Dermis microvascular lymphatic vessel endothelial cell (primary cell): Measurements from ENCODE around the gene LRRC61. TPM values are rescaled to one million over a fixed set of nuclear protein-coding genes. Genes with fewer than 3 reads are reported as not detected.

ENCODE experiments used
- DNase-seq, 2 donors: peaks; one replicate each; pipeline versions ENCODE4 v3.0.0 to v3.0.0-alpha.2; 2010; ENCODE audit warnings: low read depth in 2 of 2
- total RNA-seq: library from RNA; depleted of rRNA; stranded (reverse); fragments of >200 nt; gene quantifications from 2 replicates; pipeline ENCODE4 v1.2.1, GENCODE V29; 2014

Gene LRRC61
- total RNA-seq, 1 donor from 2014 or later: 3.7 TPM

DNA sequence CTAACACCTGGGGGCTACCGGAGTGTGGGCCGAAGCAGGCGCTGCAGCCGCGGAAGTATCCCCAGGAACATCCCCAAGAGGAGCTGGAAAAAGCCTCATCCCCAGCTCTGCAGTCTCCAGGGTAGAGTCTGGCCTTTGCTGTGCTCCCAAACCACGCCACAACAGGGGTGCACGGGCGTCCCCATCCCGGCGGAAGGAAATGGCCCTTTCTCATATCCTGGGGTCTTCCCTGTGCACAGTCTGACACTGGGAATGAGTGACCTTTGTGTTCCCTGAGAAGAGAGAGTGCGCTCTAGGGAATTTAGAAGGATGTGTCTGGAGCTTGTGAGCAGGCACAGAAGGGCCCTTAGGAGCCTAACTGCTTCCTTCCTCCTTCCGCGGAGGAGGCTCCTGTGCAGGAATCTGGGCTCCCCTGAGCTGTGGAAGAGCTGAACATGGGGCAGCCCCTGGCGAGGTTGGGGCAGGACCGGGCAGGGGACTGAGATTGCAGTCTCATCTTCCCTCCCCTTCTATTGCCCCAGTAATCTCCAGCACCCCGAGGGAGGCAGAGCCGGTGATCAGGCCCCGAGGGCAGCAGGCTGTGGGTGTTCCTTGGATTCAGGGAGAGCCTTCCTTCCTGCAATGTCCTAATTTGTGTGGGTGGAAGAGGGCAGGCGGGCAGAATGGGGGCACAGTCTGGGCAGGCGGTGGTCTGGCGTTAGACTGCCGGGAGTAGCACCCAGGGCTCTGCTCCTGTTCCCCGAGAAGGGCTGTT is 46.8 kb downstream of the LRRC61 start:
- DNase-seq: peak in 1 of 2 donors; percentile 17

DNA sequence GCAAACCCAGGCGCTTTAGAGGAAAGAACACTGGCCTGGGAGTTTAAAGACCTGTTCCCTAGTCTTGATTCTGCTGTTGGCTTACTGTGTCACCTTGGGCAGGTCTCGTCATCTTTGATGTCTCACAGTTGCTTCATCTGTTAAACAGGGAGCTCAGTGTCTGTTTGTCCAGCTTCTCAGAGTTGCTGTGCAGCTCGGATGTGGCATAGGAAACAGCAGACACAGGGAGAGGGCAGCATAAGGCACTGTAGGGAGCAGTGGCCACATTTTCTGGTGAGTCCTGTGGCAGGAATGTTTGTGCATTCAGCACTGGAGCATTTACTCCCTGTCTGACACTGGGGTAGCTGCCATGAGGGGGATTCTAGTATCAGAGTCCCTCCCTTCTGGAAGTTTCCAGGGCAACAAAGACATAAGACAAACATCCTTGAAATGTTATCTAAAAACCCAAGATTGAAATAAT is 47.5 kb downstream of the LRRC61 start:
- DNase-seq: no peak

DNA sequence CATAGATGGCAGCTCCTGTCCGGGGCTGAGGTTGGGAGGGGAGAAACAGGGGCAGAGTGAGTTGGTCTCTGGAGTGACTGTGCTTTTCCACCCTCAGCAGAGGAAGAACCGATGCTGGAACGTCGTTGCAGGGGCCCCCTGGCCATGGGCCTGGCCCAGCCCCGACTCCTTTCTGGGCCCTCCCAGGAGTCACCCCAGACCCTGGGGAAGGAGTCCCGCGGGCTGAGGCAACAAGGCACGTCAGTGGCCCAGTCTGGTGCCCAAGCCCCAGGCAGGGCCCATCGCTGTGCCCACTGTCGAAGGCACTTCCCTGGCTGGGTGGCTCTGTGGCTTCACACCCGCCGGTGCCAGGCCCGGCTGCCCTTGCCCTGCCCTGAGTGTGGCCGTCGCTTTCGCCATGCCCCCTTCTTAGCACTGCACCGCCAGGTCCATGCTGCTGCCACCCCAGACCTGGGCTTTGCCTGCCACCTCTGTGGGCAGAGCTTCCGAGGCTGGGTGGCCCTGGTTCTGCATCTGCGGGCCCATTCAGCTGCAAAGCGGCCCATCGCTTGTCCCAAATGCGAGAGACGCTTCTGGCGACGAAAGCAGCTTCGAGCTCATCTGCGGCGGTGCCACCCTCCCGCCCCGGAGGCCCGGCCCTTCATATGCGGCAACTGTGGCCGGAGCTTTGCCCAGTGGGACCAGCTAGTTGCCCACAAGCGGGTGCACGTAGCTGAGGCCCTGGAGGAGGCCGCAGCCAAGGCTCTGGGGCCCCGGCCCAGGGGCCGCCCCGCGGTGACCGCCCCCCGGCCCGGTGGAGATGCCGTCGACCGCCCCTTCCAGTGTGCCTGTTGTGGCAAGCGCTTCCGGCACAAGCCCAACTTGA is 48.2 kb downstream of the LRRC61 start:
- no peak for DNase-seq

DNA sequence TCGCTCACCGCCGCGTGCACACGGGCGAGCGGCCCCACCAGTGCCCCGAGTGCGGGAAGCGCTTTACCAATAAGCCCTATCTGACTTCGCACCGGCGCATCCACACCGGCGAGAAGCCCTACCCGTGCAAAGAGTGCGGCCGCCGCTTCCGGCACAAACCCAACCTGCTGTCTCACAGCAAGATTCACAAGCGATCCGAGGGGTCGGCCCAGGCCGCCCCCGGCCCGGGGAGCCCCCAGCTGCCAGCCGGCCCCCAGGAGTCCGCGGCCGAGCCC is 48.8 kb downstream of the LRRC61 start:
- DNase-seq: no peak

DNA sequence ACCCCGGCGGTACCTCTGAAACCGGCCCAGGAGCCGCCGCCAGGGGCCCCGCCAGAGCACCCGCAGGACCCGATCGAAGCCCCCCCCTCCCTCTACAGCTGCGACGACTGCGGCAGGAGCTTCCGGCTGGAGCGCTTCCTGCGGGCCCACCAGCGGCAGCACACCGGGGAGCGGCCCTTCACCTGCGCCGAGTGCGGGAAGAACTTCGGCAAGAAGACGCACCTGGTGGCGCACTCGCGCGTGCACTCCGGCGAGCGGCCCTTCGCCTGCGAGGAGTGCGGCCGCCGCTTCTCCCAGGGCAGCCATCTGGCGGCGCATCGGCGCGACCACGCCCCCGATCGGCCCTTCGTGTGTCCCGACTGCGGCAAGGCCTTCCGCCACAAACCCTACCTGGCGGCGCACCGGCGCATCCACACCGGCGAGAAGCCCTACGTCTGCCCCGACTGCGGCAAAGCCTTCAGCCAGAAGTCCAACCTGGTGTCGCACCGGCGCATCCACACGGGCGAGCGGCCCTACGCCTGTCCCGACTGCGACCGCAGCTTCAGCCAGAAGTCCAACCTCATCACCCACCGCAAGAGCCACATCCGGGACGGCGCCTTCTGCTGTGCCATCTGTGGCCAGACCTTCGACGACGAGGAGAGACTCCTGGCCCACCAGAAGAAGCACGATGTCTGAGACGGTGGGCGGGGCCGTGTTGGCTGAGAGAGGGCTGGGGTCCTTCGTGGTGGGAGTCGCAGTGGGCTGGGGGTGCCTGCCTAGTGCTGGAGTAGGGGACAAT is 49.3 kb downstream of the LRRC61 start:
- DNase-seq: no peak

DNA sequence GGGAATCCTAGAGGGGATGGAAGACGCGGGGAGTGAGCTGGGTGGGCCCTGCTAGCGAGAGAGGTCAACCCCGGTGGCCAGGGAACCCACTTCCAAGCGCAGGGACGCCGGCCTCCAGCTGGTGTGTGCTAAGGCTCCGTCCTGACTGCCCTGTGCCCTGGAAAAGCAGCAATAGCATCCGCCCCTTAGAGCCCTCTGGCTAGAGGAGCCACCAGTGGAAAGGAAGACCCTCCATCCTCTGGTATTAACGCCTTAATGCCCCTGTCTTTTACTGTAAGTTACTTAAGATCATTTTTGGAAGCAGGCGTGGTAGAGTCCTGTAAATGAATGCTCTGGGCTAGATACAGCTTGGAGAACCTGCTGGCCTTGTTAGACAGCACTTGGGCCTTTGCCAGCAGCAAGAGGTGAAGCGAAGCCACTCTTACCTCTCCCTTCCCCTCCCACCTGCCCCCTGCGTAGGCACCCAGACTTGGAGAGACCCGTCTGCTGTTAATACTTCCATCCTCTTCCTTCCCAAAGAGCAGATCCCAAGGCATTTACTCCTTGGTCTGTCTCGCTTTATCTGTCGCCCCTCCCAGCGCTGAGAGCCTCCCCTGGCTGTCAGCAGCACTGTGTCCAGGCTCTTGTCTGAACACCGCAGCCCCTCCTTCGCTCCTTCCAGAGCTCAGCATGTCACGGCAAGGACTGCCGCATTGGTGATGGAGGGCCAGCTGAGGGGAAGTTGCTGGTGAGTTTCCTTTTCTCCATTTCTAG is 50.1 kb downstream of the LRRC61 start:
- DNase-seq: no peak

DNA sequence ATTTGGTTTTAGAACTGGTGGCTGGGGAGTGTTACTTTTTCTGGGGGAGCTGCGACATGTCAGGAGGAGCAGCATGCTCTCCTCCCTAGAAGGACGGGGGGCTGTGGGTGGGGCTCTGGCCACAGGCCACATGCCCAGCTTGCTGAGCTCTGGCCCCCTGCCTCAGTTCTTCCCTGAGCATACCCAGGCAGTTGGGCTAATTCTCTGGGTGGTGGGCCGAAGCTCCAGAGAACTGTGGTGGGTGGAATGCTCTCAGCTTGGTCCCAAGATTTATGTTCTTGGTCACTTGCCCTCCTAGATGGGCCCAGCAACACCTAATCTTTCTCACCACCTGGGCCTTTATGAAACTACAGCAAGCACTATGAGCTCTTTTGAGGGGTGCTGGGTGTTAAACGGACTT is 50.9 kb downstream of the LRRC61 start:
- no peak for DNase-seq

DNA sequence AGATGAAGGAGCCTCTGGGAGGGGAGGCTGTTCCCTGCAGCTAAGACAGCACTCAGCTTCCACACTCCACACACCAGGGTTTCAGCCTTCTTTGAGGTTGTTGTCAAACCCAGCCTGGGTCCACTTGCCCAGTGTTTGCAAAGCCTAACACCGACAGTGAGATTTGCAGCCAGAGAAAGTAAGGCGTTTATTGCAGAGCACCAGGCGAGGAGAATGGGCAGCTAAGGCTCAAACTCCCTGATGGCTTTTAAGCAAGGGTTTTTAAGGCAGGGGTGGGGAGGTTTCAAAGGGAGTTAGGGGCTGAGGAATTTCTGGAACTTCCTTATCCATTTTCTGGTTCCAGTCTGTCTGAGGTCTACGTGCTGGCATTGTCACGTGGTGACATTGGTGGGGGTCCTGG is 51.3 kb downstream of the LRRC61 start:
- DNase-seq: no peak

DNA sequence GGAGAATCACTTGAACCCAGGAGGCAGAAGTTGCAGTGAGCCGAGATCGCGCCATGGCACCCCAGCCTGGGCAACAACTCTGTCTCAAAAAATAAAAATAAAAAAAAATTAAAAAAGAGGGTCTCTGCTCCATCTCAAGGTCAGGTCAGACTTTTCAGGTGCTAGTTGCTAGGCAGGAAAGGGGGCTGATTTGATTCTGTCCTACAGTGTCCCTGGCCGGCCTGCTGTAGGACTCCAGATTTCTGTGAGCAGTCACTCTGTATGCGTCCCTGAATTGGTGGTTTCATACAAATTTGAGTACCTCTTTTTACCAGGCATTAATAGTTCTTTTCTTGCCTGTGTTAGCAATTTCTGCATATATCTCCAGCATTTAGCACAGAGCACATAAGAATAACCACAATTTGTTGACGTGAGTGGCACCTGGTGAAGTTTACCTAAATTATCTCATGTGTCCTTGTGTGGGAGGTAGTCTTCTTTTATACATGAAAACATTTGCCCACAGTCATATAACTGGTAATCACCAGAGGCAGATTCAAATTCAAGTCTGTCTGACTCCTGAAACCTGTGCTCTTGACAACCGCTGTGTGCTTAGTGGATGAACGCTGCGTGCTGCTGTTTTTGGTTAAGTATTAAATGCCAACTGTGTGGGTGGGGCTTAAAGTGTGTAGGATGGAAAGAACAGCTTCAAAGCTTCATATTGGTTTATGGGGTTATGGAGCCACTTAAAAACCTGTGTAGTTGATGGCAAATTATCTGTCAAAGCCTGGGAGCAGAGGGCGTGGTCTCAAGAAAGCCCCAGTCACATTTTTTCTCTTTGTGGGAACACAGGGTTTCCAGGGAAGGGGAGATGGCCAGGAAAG is 52.7 kb downstream of the LRRC61 start:
- DNase-seq: no peak

DNA sequence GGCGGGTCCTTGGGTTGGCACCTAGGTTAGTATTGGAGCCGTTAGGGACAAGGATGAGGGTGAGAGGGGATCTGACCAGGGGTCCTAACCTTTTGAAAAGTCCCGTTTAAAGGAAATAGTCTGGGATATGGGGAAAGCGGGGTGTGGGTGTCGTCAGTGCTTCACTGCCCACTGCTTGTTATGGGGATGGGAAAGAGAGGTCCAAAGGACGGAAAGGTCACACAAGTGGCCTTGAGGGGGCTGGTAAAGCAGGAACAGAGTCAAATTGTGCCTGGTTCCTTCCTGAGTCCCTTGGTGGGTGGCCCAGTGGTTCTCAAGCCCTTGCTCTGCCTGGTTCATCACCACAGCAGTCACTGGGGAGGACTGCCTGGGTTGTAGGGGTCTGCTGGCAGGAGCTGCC is 53.4 kb downstream of the LRRC61 start:
- no peak for DNase-seq

DNA sequence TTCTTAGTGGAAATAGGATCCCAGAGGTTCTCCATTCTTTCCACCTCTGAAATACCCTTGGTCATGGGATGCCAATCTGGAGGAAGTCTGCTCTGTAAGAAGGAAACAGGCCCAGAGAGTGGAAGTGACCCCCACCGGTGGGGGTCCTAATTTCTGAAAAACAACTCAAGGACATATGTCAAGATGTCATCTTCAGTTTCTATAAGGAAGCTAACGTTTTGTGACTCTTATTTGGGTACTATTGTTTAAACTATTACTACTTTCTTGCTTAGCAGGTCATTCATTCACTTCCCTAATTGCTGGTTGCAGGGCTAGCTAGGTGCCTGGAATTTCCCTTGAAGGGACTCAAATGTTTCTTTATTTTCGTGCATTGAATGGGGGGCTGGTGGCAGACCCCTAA is 54.0 kb downstream of the LRRC61 start:
- DNase-seq: peak in 1 of 2 donors; percentile 54

DNA sequence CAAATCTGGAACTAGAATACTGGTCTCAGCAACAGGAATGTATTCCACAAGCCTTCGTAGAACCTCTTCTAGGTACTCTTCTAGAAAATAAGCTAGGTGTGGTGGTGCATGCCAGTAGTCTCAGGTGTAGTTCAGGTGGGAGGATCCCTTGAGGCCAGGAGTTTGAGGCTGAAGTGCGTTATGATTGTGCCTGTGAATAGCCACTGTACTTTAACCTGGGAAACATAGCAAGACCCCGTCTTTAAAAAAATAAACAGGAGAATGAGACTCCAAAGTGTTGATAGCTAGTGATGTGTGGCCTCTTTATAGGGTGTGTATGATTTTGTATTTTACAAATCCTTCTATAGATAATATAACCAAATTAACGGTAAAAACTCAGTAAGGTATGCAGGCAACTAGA is 54.5 kb downstream of the LRRC61 start:
- DNase-seq: no peak

DNA sequence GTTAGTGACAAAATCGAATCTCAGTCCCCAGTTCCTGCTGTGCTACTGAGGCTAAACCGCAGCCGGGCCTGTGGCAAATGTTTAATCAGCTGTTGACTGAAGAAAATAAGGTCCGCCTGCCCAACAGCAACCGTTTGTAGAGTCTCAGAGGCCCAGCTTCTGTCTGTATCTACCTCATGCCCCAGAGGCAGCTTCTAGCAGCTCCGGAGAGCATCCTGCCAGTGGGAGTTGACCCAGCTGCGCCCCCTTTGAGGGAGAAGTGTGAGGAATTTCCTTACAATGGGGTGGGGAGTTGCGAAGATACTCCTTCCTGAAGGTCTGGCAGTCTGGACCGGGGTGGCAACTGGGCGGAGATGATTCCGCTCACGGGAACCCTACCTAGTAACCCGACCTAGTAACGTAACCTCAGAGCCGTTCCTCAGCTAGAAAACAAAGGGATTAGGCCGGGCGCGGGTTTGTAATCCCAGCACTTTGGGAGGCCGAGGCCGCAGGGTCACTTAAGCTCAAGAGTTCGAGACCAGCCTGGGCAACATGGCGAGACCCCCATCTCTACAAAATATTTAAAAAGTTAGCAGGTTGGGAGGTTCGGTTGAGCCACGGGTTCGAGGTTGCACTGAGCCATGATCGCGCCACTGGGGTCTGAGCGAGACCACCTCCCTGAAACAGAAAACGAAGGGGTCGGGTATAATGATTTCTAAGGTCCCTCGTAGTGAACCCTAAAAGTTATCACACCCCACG is 55.1 kb downstream of the LRRC61 start:
- DNase-seq: peak in 1 of 2 donors; percentile 79

DNA sequence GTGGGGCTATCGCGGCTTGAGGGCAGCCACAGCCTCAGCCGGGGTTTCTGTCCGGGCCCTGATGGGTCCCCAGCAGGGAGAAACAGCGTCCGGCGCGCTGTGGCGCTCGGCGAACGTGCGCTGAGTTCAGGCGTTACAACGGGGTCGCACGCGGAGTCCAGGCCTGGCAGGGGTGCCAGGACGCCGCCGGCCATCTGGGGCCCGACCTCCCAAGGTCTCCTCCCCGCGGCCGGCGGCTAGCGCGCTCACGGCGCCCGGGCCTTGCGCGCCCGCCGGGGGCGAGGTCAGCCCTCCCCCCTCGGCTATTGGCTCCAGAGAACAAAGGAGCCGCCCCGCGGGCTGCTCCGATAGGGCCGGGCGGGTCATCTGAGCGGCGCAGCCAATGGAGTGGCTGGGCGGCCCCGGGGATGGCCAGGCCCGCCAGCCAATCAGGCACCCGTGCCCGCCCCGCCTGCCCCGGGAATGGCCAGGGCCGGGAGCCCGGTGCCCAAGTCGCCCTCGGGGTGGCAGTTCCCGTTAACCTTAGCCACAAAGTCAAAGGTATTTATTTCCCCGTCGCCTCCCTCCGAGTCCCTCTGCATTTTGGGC is 55.8 kb downstream of the LRRC61 start, which contains the start of gene ZNF775:
Gene ZNF775, plus strand, starts transcription at position 478 of the 588 bp plus-strand sequence. CDS start 9,141 bp downstream, outside the sequence.
- DNase-seq: peak; percentile 78 to 95

DNA sequence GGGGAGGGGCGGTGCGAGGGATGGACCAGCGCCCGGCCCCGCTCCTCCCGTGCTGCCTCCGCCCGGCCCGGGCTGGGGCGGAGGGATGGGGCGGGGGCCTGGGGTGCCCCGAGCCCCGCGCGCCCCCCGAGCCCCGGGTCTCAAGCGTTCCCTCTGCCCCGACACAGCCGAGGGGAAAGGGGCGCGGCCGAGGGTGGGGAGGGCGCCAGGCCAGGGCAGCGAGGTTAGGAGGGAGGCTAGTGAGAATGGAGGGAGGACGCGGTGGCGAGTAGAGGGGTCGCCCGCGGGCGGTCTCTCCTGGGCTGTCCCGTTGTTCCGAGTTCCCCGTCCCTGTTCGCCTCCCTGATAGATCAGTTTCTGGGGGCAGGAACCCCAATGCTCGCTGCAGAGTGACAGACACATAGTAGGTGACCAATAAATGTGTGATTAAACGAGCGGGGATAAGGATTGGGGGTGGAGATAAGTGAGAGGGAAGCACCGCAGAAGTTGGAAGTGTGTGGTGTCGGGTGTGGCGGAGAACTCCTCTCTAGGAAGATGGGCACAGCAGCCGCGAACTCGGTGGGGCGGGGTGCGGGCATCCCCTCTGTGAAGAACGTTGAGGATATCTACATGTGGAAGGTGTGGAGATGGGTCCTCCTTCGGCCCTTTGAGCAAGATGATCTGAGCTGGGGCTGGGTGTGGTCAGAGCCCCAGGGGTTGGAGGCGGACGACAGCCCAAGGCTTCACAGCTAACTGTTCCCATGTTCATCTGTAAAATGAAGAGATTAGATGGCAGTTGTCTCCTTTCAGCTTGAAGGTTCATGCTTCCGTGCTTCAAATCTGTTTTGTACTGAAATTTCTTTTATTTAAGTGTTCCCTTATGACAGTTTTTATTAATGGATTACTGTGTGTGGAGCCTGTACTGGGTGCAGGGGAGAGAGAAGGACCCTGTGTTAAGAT is 56.6 kb downstream of the LRRC61 start:
- peak in 1 of 2 donors; percentile 27 for DNase-seq

DNA sequence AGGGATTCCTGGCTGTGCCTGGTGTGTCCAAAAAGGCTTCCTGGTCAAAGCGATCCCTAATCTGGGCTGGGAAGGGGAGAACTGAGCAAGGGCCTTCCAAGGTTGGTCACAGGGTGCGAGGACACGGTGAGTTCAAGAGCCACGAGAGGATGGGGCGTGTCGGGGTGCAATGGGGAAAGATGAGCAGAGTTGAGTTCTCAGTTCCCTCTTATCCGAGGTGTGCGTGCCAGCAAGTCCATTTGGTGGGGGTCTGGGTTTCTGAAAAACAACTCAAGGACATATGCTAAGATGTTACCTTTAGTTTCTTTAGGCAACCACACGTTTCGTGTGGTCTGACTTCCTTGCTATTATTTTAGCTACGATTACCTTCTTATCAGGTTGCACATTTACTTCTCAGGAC is 57.3 kb downstream of the LRRC61 start:
- DNase-seq: no peak

DNA sequence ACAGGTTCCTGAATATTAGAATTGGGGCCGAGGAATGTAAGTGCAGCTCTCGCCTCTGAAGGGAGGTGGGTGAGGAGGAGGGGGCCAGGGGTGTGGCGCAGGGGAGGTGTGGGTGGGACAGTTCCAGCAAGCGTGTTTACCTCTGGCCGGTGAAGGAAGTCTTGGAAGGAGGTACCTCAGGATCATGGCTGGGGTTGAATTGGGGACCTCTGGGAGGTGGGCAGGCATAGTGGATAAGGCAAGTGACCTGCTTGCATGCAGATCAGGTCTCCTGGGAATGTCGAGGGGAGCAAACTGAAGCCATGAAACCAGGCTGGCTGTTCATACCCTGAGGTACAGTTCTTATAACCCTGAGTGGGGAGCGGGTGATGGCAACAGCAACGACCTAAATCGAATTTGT is 57.9 kb downstream of the LRRC61 start:
- no peak for DNase-seq

DNA sequence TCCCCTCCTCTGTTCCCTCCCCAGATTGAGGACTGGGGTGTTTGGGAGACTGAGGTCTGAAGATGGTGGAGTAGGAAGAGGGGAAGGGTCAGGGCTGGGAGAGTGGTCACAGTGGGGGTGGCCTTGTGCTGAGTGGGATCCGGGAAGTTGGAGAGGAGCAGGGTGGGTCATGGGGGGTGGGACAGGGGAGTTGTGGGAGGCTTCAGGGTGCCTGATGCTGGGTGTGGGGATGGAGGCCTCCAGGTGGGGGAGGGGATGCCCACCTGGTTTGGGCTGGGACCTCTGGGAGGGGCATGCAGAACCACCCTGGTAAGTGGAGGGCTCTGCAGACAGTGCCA is 58.6 kb downstream of the LRRC61 start:
- DNase-seq: no peak
